GM21447 (cell line): ENCODE results near the gene COL24A1.
"Not testable (repeated sequence)": the region's sequence is repeated elsewhere in the genome, so short reads cannot be mapped to it uniquely, and the experiment has no call there.

Experiments
- ATAC-seq: cut with Tn5 transposase; IDR thresholded peaks from one replicate; pipeline ENCODE4 v1.9.1; 2021; ENCODE audit not compliant: unreplicated experiment

The COL24A1 gene

GRCh38 chr1:85824066-85824840, 332.3 kb downstream of the COL24A1 start:
- ATAC-seq, result no peak

GRCh38 chr1:85822696-85823095, 333.9 kb downstream of the COL24A1 start:
- no peak for ATAC-seq

DNA sequence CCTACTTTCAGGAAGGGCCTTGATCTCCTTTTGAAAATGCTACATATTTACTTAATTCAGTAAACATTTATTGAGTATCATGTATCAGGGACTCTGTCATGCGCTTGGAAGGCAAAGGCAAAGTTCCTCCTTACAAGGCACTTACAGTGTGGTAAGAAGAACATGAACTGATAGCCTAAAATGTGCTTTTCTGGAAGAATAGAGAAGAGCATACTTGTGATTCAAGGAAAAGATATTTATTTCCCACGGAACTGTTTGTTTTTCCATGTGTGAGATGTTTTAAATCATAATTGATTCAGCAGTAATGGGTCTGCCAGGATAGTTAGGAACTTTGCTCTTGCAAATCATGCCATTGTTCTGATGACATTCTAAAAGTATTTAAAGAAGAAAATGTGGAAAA, 338.2 kb downstream of the COL24A1 start:
- no peak for ATAC-seq

- ATAC-seq, result no peak
Measured at GRCh38 chr1:85816606-85817005, 340.0 kb downstream of the COL24A1 start.

DNA sequence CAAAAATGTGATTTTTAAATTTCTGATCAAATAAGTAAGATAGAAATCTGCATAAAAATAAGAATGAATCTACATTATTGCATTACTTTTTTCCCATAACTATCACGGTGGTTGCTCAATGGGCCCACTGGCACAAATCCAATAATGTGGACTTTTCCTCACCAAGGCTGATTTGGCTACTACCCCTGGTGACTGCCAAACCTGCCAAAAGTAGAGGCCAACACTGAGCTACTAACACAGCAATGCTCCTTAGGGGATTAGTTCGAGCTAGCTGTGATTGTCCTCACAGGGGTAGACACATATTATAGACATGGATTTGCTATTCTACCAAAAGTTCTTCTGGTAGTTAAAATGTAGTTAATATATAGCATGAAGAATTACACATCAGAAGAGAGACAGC, 340.7 kb downstream of the COL24A1 start:
- no peak for ATAC-seq

- no peak for ATAC-seq
Measured at GRCh38 chr1:85806236-85806965, 350.2 kb downstream of the COL24A1 start.

DNA sequence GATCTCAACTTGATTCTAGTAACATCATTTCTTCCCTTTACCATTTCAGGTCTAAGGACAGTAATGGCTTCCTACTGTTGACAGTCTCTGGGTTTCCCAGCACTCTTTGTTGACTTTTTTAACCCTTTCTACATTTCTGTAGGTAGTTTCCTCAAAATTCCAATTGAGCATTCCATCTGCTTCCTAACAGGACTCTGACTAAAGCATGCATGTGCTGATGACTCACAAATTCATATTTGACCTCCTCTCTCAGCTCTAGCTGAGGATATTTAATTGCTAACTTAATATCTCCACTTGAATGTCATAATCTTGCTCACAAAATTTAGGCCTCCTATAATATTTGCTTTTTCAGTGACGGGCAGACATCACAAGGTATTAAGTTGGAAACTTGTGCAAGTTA, 355.1 kb downstream of the COL24A1 start:
- no peak for ATAC-seq

- no peak for ATAC-seq
Measured at GRCh38 chr1:85799737-85800136, 356.8 kb downstream of the COL24A1 start.

- no peak for ATAC-seq
Measured at GRCh38 chr1:85798419-85798818, 358.2 kb downstream of the COL24A1 start.

GRCh38 chr1:85777021-85777420, 379.6 kb downstream of the COL24A1 start:
- not testable (repeated sequence) for ATAC-seq

- ATAC-seq, result no peak
Measured at GRCh38 chr1:85762804-85763203, 393.8 kb downstream of the COL24A1 start.

- peak; percentile 65 for ATAC-seq
Measured at GRCh38 chr1:85756864-85757263, 399.7 kb downstream of the COL24A1 start.

DNA sequence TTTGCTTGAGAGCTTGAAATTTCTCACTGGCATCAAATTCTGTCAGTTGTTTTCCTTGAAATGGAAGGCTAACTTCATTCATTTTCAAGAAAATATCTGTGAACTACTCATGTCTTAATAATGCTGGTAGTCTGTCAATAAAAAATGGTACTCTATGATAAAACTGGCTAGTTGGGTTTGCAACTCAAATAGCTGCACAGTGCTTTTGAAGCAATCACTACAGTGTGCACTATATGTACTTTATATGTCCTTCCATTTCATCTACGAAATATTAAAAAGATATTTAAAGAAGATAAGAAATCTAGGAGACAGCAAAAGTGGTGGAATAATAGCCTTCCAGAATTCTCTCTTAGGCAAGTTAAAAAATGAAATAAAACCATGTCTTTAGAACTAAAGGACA, 408.5 kb downstream of the COL24A1 start:
- ATAC-seq, result no peak

DNA sequence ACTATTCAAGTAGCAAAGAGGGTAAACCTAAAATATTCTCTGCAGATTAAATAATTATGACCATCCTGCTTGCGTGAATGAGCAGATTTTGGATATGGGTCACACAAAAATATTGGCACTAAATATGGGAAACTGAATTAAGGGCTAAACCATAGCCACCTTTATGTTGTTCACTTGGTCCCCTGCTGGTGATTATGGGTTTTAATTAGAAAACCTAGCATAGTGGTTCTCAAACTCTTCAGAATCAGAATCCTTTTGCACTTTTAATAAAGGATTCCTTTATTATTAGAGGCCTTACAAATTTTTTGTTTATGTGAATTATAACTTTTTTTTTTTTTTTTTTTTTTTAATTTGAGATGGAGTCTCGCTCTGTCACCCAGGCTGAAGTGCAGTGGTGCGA, 409.8 kb downstream of the COL24A1 start:
- ATAC-seq, result no peak

DNA sequence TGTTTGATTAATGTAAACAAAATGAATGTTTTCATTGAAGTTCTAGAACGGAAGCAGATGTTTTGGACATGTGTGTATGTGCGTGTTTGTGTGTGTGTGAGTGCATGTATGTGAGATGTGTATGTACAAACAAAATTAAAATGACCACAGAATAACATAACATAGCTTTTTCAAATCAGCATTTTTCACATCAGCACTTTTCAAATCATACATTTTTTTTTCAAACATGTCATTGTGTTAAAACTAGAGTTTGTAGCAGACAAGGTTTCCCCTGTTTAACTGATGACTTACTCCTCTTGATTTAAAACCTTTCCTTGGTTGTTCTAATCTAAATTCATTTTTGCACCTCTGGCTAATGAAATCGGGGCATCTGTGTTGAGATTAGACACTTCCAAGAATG, 412.8 kb downstream of the COL24A1 start:
- ATAC-seq, result no peak

GRCh38 chr1:85734931-85735330, 421.6 kb downstream of the COL24A1 start:
- no peak for ATAC-seq

- no peak for ATAC-seq
Measured at GRCh38 chr1:85718678-85719340, 437.8 kb downstream of the COL24A1 start.

DNA sequence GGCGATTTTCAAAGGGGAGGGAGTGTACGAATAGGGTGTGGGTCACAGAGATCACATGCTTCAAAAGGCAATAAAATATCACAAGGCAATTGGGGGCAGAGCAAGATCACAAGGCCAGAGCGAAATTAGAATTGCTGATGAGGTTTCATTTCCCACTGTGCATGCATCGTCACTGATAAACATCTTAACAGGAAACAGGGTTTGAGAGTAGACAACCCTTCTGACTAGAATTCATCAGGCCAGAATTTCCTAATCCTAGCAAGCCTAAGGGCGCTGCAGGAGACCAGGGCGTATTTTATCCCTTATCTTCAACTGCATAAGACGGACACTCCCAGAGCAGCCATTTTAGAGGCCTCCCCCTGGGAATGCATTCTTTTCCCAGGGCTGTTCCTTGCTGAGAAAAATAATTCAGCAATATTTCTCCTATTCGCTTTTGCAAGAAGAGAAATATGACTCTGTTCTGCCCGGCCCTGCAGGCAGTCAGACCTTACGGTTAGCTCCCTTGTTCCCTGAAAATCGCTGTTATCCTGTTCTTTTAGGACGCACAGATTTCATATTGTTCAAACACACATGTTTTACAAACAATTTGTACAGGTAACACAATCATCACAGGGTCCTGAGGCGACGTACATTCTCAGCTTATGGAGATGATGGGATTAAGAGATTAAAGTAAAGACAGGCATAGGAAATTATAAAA, 442.0 kb downstream of the COL24A1 start:
- not testable (repeated sequence) for ATAC-seq

DNA sequence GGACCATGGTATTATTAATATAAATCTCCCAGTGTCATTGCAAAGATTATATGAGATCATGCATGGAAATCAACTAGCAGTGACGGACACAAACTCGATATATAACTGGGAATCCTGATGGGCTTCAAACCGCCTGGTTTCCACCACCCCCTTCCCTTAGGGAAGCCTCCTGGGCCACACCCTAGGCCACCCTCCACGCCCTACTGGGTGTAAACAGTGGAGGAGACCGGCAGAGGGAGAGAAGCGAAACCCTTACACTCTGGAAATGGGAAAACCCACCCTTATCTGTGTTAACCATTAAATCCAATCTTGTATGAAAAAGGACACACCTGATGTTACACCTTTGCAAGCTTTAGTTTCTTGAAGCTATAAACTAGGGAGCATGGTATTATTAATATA, 447.7 kb downstream of the COL24A1 start:
- ATAC-seq, result no peak

DNA sequence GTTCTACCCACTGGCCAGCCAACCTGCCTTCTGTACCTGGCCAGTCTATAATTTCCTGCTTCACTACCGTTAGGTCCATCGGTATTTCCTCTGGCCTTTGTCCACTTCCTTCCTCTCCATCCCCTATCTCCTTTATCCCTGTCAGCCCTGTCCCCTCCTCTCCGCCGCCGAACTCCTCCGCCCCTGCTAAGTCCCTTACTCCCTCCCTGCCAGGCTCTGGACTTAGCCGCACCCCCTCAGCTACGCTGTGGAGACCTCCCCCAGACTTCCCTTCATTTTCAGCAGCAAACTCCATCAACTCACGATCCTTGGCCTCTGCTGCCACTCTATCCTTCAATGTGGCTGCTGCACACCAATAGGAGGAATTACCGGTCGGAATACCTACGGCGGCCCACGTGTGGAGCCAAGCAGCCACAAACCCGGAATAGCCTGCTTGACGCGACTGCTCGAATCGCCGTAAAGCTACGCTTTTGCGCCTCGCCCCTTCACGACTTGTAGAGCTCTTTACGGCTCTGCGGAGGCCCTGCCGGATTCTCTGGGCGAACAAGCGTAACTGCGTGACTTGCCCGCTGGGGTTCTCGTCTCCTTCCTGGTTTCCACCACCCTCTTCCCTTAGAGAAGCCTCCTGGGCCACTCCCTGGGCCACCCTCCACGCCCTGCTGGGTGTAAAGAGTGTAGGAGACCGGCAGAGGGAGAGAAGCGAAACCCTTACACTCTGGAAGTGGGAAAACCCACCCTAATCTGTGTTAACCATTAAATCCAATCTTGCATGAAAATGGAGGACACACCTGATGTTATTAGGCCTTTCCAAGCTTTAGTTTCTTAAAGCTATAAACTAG, 448.4 kb downstream of the COL24A1 start, which contains the start of gene ZNHIT6:
TSS of gene ZNHIT6 (minus strand) at position 444 of the 839 bp plus-strand sequence. CDS start at position 295, 149 bp downstream.
- ATAC-seq, result peak; percentile 87
